Activated CD8-positive, alpha-beta memory T cell treated with anti-CD3 and anti-CD28 coated beads, Interleukin-2, amount 50 U/mL, for 24 hours (primary cell): Measurements from ENCODE around the gene CENPM.

Experiments
- DNase-seq: peaks from one replicate; pipeline ENCODE4 v3.0.0-alpha.2; 2020; ENCODE audit errors: extremely low read depth

Gene CENPM

GRCh38 chr22:41913842-41914534 lies 33.0 kb downstream of the CENPM start:
- DNase-seq = no peak

GRCh38 chr22:41913040-41913719 lies 33.8 kb downstream of the CENPM start:
- no peak for DNase-seq

GRCh38 chr22:41912338-41913039 lies 34.5 kb downstream of the CENPM start:
- no peak for DNase-seq

DNA sequence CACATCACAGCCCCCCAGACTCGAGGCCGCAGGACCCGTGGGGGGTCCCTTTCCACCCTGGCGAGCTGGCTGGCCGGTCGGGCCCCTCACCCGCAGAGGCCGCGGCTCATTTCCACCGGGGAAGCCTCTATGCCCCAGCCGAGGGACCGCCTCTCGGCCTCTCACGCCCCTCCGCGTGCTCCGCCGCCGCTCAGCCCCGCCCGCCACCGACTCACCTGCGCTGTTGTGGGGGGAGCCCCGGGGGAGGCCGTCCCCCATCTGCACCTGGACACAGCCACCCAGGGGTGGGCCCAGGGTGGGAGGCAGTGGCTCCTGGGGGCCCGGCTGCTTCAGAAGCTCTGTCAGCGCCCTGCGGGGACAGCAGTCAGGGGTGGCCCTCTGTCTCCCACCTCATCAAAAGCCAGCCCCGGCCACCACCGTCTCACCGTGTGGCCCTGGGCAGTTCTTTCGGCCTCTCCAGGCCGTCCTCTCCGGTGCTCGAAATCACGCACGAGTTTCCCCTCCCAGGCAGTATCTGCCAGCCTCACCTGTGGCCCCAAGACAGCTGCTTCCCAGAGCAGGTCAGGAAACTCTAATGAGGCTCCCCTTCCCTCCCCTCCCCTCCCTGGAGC lies 35.8 kb downstream of the CENPM start:
- no peak for DNase-seq

- DNase-seq = no peak
These were observed 36.6 kb downstream of the CENPM start for GRCh38 chr22:41910050-41911000.

DNA sequence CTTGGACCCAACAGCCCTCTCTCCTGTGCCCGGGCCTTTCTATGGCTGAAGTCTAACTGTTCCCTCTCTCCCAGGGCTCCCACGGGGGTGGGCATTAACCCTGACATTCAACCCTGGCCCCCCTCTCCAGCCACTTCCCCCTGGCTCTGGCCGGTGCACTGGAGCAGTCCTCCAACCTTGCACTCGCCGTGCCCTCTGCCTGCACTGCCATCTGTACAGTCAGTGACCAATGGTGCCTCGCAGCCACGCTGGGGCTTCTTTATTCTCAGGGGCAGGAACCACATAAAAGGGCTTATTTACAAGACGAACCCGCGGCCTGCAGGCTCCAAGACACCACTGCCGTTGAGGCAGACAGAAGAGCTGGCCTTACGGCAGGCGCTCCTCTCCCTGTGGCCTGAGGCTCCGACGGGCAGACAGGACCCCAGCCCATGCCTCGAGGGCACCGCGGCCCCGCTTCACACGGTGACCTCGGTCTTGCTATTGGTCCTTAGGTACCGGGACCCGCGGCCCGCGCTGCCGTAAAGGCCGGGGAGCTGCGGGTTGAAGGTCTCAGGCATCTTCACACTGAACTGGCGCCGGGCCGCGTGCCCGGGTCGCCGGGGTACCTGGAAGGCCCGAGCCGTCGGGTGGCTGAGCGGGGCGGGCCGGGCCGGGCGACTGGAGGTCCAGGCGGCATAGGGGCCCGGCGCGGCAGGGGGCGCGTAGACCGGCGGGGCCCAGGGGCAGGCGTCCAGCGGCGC lies 37.5 kb downstream of the CENPM start:
- DNase-seq = no peak

DNA sequence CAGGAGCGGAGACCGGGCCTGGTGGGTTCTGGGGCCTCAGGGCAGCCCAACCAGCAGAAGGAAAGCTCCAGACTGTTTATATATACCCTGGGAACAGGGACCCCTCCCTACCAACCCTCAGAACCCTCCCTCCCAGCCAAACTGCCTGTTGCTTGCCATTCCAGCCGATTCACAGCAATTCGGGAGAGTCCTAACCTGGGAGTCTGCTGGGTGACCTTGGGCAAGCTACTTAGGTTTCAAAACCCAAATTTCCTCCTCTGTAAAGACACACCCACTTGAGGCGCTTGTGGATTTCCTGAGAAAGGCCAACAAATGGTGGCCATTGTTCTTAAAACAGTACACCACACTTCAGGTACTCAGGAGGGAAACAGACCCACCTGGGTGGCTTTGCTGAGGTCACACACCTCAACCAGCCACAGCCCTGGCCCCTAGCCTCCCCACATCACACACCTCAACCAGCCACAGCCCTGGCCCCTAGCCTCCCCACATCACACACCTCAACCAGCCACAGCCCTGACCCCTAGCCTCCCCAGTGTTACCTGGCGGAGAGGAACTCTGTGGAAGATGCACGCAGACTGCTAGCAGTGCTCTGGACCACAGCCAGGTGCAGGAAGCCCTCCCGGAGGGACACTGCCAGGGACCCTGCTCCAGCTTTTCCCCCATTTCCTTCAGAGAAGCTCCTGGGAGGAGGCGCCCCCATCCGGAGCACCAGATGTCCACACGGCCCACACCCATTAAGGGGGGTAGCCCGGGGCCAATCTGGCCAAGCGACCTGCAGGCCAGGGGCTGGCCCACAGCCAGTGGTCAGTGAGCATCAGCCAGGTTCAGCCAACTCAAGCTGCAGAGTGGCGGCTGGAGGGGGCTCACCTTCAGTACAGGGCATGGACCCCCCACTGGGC lies 38.3 kb downstream of the CENPM start:
- no peak for DNase-seq

- DNase-seq = no peak
These were observed 39.2 kb downstream of the CENPM start for GRCh38 chr22:41907436-41908401.

- DNase-seq = no peak
These were observed 40.1 kb downstream of the CENPM start for GRCh38 chr22:41906822-41907221.

GRCh38 chr22:41905411-41906202 lies 41.3 kb downstream of the CENPM start:
- DNase-seq = no peak

DNA sequence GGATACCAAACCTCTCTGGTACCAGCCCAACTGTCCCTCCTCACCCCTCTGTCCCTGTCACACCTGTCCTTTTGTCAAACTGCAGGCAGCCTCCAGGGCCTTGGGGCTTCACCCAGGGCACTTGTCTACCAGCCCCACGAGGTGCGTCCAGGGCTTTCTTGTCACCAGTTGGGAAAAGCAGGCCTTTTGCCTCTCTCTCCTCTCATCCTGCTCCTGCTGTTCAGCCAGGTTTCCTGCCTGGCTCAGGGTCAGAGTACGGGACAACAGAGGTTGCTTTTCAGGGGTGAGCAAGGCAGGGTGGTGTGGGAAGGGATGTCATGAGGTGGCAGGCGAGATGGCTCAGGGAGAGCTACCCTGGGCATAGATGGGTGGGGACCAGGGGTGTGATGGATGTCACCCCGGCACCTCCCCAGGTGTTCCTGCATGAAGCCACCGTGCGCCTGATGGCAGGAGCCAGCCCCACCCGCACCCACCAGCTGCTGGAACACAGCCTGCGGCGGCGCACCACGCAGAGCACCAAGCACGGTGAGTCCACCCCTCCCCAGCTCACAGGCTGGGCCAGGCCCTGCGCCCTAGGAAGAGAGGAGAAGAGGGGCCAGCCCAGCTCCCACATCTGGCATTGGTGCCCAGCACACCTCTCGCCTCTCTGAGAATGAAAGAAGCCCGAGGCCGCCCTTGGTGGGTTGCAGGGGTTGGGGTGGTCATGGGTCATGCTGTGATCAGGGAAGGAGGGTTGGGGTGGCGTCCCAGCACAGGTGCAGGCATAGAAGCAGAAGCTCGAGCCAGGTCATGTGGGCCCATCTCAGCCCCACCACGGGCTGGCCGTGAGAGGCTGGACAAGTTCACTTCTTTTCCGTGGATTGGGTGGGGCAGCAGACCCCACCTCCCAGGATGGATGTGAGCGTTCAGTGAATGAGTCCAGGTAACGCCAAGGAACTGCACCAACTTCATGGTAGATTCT lies 42.2 kb downstream of the CENPM start:
- DNase-seq = no peak

- DNase-seq = no peak
These were observed 44.0 kb downstream of the CENPM start for GRCh38 chr22:41902932-41903421.

- DNase-seq = no peak
These were observed 44.9 kb downstream of the CENPM start for GRCh38 chr22:41902016-41902415.

GRCh38 chr22:41900652-41901312 lies 46.2 kb downstream of the CENPM start:
- no peak for DNase-seq

DNA sequence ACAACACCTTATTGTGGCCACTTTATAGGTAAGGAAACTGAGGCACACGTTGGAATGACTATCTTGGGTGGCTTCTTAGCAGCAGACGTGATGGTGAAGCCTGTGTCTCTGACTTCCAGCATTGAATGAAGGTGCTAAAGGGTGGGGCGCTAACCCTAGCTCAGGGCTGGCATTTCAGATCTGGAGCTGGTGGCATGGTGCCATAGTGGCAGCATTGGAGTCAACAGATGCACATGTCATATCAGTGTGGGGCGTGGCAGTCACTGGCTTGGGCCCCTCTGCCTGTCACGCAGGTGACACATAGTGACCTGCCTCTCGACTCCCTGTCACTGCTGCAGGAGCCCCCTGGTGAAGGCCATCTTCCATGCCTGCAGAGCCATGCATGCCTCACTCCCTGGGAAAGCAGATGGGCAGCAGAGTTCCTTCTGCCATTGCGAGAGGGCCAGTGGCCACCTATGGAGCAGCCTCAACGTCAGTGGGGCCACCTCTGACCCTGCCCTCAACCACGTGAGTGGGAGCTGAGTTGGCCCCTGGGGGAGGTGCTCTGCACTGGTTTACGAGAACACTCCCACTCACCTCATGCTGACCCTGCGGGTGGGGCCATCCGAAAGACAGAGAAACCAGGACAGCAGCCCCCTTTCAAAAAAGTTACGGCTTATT lies 46.8 kb downstream of the CENPM start:
- DNase-seq = no peak
